ENCODE measurements around the gene TADA2A.

Gene TADA2A

GRCh38 chr17:37488607-37489196, 82.0 kb downstream of the TADA2A start:
- TF ChIP-seq POLR2AphosphoS5 (IDR thresholded peaks at IDR 0.05; ENCODE audit: borderline replicate concordance, low read depth, low read length) (peak; percentile 40; the same call in 1 of the 2 replicates), EZH2 (IDR thresholded peaks at IDR 0.05) (no peak)
- Histone ChIP-seq H3K36me3 (ENCODE audit: insufficient read depth, low read length) (no peaks in the 10 kb centered on the region), H3K9me3 (ENCODE audit: low read depth, low read length) (no peaks in the 10 kb centered on the region), H3K27ac (peak overlapping the region; percentile 97), H3K9ac (ENCODE audit: insufficient read length) (peak overlapping the region; percentile 88), H3K4me3 (peak overlapping the region; percentile 95)
- no peak for DNase-seq (ENCODE audit: low read depth, low spot score)

DNA sequence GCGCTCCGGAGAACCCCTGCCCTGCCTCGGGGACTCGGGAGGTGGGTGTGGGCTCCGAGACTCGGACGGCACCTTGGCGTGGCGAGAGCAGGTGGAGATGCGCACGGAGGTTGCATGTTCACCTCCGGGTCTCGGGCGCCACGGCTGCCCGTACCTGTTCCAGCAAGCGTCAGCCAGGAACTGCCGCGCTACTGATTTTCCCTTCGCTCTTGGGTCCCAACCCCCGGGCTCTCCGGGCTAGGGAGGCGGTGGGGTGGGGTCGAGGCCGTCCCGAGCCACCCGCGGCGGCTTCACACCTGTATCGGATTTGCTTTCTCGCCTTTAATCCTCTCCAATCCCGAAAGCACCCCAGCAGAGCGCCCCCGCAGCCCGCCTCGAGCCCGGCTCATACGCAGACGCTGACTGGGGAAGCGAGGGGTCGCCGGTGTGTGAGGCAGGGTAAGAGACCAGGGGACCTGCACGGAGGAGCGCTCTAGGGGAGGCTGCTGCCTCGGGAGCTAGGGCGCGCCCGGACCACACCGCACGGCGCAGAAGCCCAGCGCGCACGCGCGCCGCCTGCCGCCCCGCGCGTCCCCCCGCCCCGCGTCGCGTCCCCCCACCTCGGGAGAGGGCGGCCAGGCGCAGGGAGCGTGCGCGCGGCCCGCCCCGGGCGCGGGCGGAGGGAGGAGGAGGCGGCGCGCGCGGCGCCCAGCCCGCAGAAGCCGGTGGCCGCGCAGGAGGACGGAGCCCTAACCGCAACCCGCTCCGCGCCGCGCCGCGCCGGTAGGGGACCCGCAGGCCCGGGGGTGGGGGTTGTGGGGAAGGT, 82.7 kb downstream of the TADA2A start, which contains the start of gene DUSP14:
TSS of gene DUSP14 (plus strand) at position 695 of the 805 bp plus-strand sequence. CDS start 22,382 bp downstream, outside the sequence.
- no peak for DNase-seq (ENCODE audit: low read depth, low spot score)
- H3K27ac ChIP-seq = peak within 1 kb of the TSS; percentile 97
- no peak for TF ChIP-seq FOXP2 (optimal IDR thresholded peaks at IDR 0.05; ENCODE audit: control extremely low read depth, extremely low read length, insufficient read depth)
- no peak for TF ChIP-seq EZH2 (IDR thresholded peaks at IDR 0.05)
- peak; percentile 83 for TF ChIP-seq POLR2AphosphoS5 (IDR thresholded peaks at IDR 0.05; ENCODE audit: borderline replicate concordance, low read depth, low read length)

DNA sequence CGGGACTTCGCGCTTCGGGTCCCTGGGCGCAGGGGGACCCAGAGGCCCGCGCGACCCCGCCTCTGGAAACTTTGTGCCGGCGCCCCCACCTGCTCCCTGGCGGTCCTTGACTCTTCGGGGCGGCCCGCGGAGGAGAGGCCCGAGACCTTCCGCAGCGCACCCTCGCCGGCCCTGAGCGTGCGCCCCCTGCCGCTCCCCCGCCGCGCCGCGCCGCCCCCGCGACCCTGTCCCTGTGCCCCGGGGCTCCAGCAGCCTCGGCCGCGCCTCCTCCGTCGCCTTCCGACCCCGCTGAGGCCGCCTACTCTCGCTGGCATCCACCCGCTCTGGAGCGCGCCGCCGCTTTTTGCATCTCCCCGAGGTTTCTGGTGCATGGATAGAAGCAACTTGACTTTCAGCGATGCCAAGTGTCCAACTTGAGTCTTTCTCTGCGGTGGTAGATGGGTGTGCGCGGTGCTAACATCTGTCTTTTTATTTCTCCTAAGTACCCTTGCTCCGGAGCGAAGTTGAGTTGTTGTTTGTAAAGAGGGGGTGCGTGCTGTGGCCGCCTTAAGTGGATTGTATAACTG, 83.4 kb downstream of the TADA2A start:
- H3K9me3 ChIP-seq (ENCODE audit: low read depth, low read length) = no peaks in the 10 kb centered on the region
- peak overlapping the region; percentile 87 for H3K4me3 ChIP-seq
- TF ChIP-seq FOXP2 (optimal IDR thresholded peaks at IDR 0.05; ENCODE audit: control extremely low read depth, extremely low read length, insufficient read depth) = no peak
- TF ChIP-seq EZH2 (IDR thresholded peaks at IDR 0.05) = no peak
- no peak for TF ChIP-seq POLR2AphosphoS5 (IDR thresholded peaks at IDR 0.05; ENCODE audit: borderline replicate concordance, low read depth, low read length)
- DNase-seq (ENCODE audit: low read depth, low spot score) = no peak
- no peaks in the 10 kb centered on the region for H3K36me3 ChIP-seq (ENCODE audit: insufficient read depth, low read length)
- H3K9ac ChIP-seq (ENCODE audit: insufficient read length) = peak overlapping the region; percentile 67
- H3K27ac ChIP-seq = no peak overlapping the region

More for the DNA sequence above, 82.7 kb downstream of the TADA2A start, which contains the start of gene DUSP14:
- no peaks in the 10 kb centered on the region for H3K36me3 ChIP-seq (ENCODE audit: insufficient read depth, low read length)
- peak within 1 kb of the TSS; percentile 88 for H3K9ac ChIP-seq (ENCODE audit: insufficient read length)
- peak within 1 kb of the TSS; percentile 95 for H3K4me3 ChIP-seq
- H3K9me3 ChIP-seq (ENCODE audit: low read depth, low read length) = no peaks in the 10 kb centered on the region

- no peaks in the 10 kb centered on the region for H3K36me3 ChIP-seq (ENCODE audit: insufficient read depth, low read length)
- no peak for TF ChIP-seq POLR2AphosphoS5 (IDR thresholded peaks at IDR 0.05; ENCODE audit: borderline replicate concordance, low read depth, low read length)
- no peak for TF ChIP-seq FOXP2 (optimal IDR thresholded peaks at IDR 0.05; ENCODE audit: control extremely low read depth, extremely low read length, insufficient read depth)
- TF ChIP-seq EZH2 (IDR thresholded peaks at IDR 0.05) = no peak
- 0 out of 2 replicates have a peak overlapping the region, but pooled peaks have one; percentile 10 for H3K27ac ChIP-seq
- H3K4me3 ChIP-seq = peak overlapping the region; percentile 87
- DNase-seq (ENCODE audit: low read depth, low spot score) = no peak
- H3K9me3 ChIP-seq (ENCODE audit: low read depth, low read length) = no peaks in the 10 kb centered on the region
- peak overlapping the region; percentile 67 for H3K9ac ChIP-seq (ENCODE audit: insufficient read length)
Measured at GRCh38 chr17:37490638-37491614, 84.2 kb downstream of the TADA2A start.

- Histone ChIP-seq H3K4me3 (peak overlapping the region; percentile 87), H3K9me3 (ENCODE audit: low read depth, low read length) (no peaks in the 10 kb centered on the region), H3K36me3 (ENCODE audit: insufficient read depth, low read length) (no peaks in the 10 kb centered on the region), H3K27ac (no peak overlapping the region), H3K9ac (ENCODE audit: insufficient read length) (peak overlapping the region; percentile 43)
- DNase-seq (ENCODE audit: low read depth, low spot score) = no peak
- TF ChIP-seq EZH2 (IDR thresholded peaks at IDR 0.05) (no peak), FOXP2 (optimal IDR thresholded peaks at IDR 0.05; ENCODE audit: control extremely low read depth, extremely low read length, insufficient read depth) (no peak), POLR2AphosphoS5 (IDR thresholded peaks at IDR 0.05; ENCODE audit: borderline replicate concordance, low read depth, low read length) (no peak)
Measured at GRCh38 chr17:37492167-37492566, 85.5 kb downstream of the TADA2A start.

DNA sequence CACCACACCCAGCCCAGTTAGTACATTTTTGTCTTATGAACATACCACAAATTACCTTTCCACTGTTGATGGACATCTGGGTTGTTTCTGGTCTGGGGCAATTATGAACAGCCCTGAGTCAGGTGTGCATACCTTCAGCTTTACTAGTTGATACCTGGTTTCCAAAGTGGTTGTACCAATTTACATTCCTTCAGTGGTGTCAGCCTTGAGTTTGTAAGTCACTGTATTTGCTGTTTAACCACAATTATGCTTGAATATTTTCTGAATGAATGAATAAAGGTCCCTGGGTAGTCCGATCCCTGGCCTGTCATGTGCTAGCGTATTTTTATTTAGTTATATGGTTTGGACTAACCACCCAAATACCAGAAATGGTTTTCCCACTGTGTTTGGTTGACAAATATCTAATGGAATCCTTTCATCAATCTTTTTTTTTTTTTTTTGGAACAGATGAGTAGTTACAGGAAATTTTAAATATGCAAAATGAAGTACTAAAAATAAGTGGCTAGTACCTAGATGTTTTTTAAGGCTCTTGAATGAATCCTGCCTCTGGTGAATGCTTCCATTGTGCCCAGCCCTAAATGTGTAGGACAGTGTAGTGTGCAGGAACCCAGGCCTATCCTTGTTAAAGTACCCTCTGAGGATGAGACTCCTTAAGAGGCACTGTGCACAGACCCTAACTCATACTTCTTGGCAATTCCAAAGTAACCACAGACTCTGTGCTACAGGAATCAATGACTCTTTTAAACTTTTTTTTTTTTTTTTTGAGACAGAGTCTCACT, 86.8 kb downstream of the TADA2A start:
- no peak overlapping the region for H3K27ac ChIP-seq
- H3K9ac ChIP-seq (ENCODE audit: insufficient read length) = no peak overlapping the region
- TF ChIP-seq POLR2AphosphoS5 (IDR thresholded peaks at IDR 0.05; ENCODE audit: borderline replicate concordance, low read depth, low read length) = no peak
- TF ChIP-seq EZH2 (IDR thresholded peaks at IDR 0.05) = no peak
- no peak for TF ChIP-seq FOXP2 (optimal IDR thresholded peaks at IDR 0.05; ENCODE audit: control extremely low read depth, extremely low read length, insufficient read depth)
- DNase-seq (ENCODE audit: low read depth, low spot score) = no peak
- no peak overlapping the region for H3K4me3 ChIP-seq
- no peaks in the 10 kb centered on the region for H3K36me3 ChIP-seq (ENCODE audit: insufficient read depth, low read length)
- no peaks in the 10 kb centered on the region for H3K9me3 ChIP-seq (ENCODE audit: low read depth, low read length)

GRCh38 chr17:37494401-37494831, 87.7 kb downstream of the TADA2A start:
- Histone ChIP-seq H3K9me3 (ENCODE audit: low read depth, low read length) (no peaks in the 10 kb centered on the region), H3K27ac (0 out of 2 replicates have a peak overlapping the region, but pooled peaks have one; percentile 25), H3K4me3 (no peak overlapping the region), H3K36me3 (ENCODE audit: insufficient read depth, low read length) (no peaks in the 10 kb centered on the region), H3K9ac (ENCODE audit: insufficient read length) (no peak overlapping the region)
- TF ChIP-seq FOXP2 (optimal IDR thresholded peaks at IDR 0.05; ENCODE audit: control extremely low read depth, extremely low read length, insufficient read depth) = no peak
- TF ChIP-seq EZH2 (IDR thresholded peaks at IDR 0.05) = no peak
- TF ChIP-seq POLR2AphosphoS5 (IDR thresholded peaks at IDR 0.05; ENCODE audit: borderline replicate concordance, low read depth, low read length) = no peak
- no peak for DNase-seq (ENCODE audit: low read depth, low spot score)
